Sigmoid colon (tissue), 7 donors: Measurements from ENCODE around the gene KLHL4. TPM values are rescaled to one million over a fixed set of nuclear protein-coding genes. Genes with fewer than 3 reads are reported as not detected.
"Not testable (repeated sequence)": the region's sequence is repeated elsewhere in the genome, so short reads cannot be mapped to it uniquely, and the experiment has no call there.

Source experiments
- DNase-seq: peaks from one replicate; pipeline ENCODE4 v3.0.0-alpha.2; 2019
- H3K27ac ChIP-seq, 4 donors: fragments of 200-600 bp; sonication (generic); one replicate each; pipeline ENCODE4 v1.5.1; 2016 to 2019; ENCODE audit warnings: mild to moderate bottlenecking in 1 of 4
- H3K27me3 ChIP-seq, 3 donors: fragments of 200-600 bp; sonication (generic); one replicate each; pipeline ENCODE4 v1.5.1; 2019; ENCODE audit warnings: mild to moderate bottlenecking in 1 of 3
- H3K36me3 ChIP-seq, 4 donors: fragments of 200-600 bp; sonication (generic); one replicate each; pipeline ENCODE4 v1.5.1; 2016 to 2019
- H3K4me1 ChIP-seq, 4 donors: fragments of 200-600 bp; sonication (generic); one replicate each; pipeline ENCODE4 v1.5.1; 2017 to 2019
- H3K4me3 ChIP-seq, 4 donors: fragments of 200-600 bp; sonication (generic); one replicate each; pipeline ENCODE4 v1.5.1; 2017 to 2019; ENCODE audit warnings: mild to moderate bottlenecking in 2 of 4, moderate library complexity in 1 of 4
- H3K9me3 ChIP-seq, 4 donors: fragments of 200-600 bp in 3 of 4; sonication (generic) in 3 of 4; one replicate each; pipeline versions ENCODE4 v1.5.1 to v1.6.1; 2013 to 2019
- EP300 ChIP-seq, 4 donors: sonication (generic); formaldehyde crosslinking; IDR thresholded peaks; one replicate each; pipeline ENCODE4 v1.6.1; 2017; ENCODE audit warnings: antibody characterized with exemption in 4 of 4
- POLR2A ChIP-seq, 2 donors: fragments of 450-650 bp; IDR thresholded peaks; one replicate each; pipeline ENCODE4 v1.6.1; 2016; ENCODE audit warnings: antibody characterized with exemption in 2 of 2, mild to moderate bottlenecking in 2 of 2, moderate library complexity in 2 of 2
- POLR2AphosphoS5 ChIP-seq, 4 donors: sonication (generic); formaldehyde crosslinking; IDR thresholded peaks; one replicate each; pipeline ENCODE4 v1.6.1; 2017; ENCODE audit warnings: antibody characterized with exemption in 4 of 4
- WGBS, 2 donors: extraction: QIAGEN DNeasy Blood & Tissue Kit; methylation state at CpG; one replicate each; pipeline ENCODE4 v1.1.7; 2013; 5-methylcytosine and 5-hydroxymethylcytosine counted together
- intact Hi-C: fragments of 100-400 bp; cut with DNase I; formaldehyde crosslinking; loops from one replicate; pipeline ENCODE4 v1.15.1; 2023
- polyA plus RNA-seq, 3 donors: library from polyadenylated mRNA; stranded (reverse); fragments of 200-250 nt; gene quantifications; one replicate each; pipeline ENCODE4 v1.2.3, GENCODE V29; 2013
- total RNA-seq, 4 donors: library from RNA; depleted of rRNA; stranded (reverse); fragments of >200 nt; gene quantifications; one replicate each; pipeline ENCODE4 v1.1.0, GENCODE V29; 2016
- TF ChIP-seq, protein P1 (sequence below), 4 experiments: fragments of 450-650 bp in 3 of 4; fragments of 200-600 bp in 1 of 4; IDR thresholded peaks; one replicate each; pipeline ENCODE4 v1.5.1; 2016 to 2019; ENCODE audit warnings: antibody characterized with exemption in 4 of 4, mild to moderate bottlenecking in 3 of 4, moderate library complexity in 2 of 4
- donor health status: healthy with polysubstance abuse.
- donor health status: Bipolar disorder and iron deficiency.
- donor health status: healthy.

KLHL4 gene, protein sequence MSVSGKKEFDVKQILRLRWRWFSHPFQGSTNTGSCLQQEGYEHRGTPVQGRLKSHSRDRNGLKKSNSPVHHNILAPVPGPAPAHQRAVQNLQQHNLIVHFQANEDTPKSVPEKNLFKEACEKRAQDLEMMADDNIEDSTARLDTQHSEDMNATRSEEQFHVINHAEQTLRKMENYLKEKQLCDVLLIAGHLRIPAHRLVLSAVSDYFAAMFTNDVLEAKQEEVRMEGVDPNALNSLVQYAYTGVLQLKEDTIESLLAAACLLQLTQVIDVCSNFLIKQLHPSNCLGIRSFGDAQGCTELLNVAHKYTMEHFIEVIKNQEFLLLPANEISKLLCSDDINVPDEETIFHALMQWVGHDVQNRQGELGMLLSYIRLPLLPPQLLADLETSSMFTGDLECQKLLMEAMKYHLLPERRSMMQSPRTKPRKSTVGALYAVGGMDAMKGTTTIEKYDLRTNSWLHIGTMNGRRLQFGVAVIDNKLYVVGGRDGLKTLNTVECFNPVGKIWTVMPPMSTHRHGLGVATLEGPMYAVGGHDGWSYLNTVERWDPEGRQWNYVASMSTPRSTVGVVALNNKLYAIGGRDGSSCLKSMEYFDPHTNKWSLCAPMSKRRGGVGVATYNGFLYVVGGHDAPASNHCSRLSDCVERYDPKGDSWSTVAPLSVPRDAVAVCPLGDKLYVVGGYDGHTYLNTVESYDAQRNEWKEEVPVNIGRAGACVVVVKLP
- total RNA-seq: 1 to 10 TPM in 2 of 4 donors, under 1 TPM in 2; 0.33 to 2.2 (median 1.5) TPM
- polyA plus RNA-seq: under 1 TPM in 2 of 3 donors, not detected in 1; 0.15 to 0.60 TPM

DNA sequence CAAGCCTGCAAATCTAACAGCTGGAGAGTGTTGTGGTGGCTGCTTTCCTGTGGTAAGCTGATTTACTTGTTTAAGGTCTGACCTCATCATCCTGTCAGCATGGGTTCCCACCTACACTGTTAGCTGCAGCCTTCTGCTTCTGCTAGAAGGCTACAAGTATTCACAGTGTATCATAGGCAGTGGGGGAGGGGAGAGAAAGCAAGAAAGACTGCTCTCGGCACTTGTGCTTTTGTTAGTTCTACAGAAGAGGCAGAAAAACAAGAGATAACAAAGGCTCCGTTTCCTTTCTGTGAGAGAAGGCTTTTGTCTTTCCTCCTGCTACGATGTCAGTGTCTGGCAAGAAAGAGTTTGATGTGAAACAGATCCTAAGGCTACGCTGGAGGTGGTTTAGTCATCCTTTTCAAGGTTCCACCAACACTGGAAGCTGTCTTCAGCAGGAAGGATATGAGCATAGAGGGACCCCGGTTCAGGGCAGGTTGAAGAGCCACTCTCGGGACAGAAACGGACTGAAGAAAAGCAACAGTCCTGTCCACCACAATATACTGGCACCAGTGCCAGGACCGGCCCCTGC, at the start of gene KLHL4:
Gene KLHL4 (plus strand): TSS at position 232 of the 571 bp plus-strand sequence. CDS start 92 bp downstream, at position 324.
- Histone ChIP-seq H3K27ac (peak within 1 kb of the TSS; percentile 59 to 75 (median 73)), H3K27me3 (no peaks in the 10 kb centered on the region), H3K9me3 (no peaks in the 10 kb centered on the region), H3K4me3 (peak within 1 kb of the TSS; percentile 15 to 43 (median 40)), H3K36me3 (no peaks in the 10 kb centered on the region), H3K4me1 (peaks cover 0 to 13% (median 0%) of the 10 kb centered on the region in 4 donors)
- WGBS, 2 donors: 4 to 19% methylated on average over 8 of the region's 8 CpGs
- TF ChIP-seq POLR2A (IDR thresholded peaks at IDR 0.05) (no peak), POLR2AphosphoS5 (IDR thresholded peaks at IDR 0.05) (peak in 3 of 4 donors; percentile 41 to 58 (median 56))
- TF ChIP-seq, protein P1, sequence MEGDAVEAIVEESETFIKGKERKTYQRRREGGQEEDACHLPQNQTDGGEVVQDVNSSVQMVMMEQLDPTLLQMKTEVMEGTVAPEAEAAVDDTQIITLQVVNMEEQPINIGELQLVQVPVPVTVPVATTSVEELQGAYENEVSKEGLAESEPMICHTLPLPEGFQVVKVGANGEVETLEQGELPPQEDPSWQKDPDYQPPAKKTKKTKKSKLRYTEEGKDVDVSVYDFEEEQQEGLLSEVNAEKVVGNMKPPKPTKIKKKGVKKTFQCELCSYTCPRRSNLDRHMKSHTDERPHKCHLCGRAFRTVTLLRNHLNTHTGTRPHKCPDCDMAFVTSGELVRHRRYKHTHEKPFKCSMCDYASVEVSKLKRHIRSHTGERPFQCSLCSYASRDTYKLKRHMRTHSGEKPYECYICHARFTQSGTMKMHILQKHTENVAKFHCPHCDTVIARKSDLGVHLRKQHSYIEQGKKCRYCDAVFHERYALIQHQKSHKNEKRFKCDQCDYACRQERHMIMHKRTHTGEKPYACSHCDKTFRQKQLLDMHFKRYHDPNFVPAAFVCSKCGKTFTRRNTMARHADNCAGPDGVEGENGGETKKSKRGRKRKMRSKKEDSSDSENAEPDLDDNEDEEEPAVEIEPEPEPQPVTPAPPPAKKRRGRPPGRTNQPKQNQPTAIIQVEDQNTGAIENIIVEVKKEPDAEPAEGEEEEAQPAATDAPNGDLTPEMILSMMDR (IDR thresholded peaks at IDR 0.05): no peak
- no peak for DNase-seq
- intact Hi-C loops: no loop called here

DNA sequence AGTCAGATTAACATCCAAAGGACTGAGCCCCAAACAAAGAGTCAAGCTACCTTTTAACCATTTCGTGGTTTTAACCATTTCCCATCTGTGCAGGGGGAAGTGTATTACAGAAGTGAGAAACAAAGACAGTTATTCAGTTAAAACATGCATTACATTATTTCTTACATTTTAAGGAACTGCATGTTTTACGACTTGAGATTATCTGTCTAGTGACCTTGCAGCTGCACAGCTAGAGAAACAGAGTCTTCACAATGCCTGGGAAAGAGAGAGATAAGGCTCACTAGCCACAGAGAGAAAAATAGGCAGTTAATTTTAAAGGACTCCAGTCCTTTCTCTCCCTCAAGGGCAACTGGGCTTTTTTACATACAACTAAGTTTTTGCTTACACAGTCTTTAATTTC, 48.7 kb upstream of the KLHL4 start:
- H3K27ac ChIP-seq: no peak overlapping the region
- TF ChIP-seq EP300 (IDR thresholded peaks at IDR 0.05): no peak
- no peak for TF ChIP-seq POLR2A (IDR thresholded peaks at IDR 0.05)
- no peak for TF ChIP-seq POLR2AphosphoS5 (IDR thresholded peaks at IDR 0.05)
- TF ChIP-seq, protein P1 (IDR thresholded peaks at IDR 0.05): no peak
- no peaks in the 10 kb centered on the region for H3K4me1 ChIP-seq
- DNase-seq: no peak
- no peak overlapping the region for H3K4me3 ChIP-seq
- intact Hi-C loops: no loop called here
- no peaks in the 10 kb centered on the region for H3K36me3 ChIP-seq
- H3K9me3 ChIP-seq: no peaks in the 10 kb centered on the region
- 12 to 15% methylated on average over 2 of the region's 2 CpGs for WGBS, 2 donors
- H3K27me3 ChIP-seq: no peaks in the 10 kb centered on the region

DNA sequence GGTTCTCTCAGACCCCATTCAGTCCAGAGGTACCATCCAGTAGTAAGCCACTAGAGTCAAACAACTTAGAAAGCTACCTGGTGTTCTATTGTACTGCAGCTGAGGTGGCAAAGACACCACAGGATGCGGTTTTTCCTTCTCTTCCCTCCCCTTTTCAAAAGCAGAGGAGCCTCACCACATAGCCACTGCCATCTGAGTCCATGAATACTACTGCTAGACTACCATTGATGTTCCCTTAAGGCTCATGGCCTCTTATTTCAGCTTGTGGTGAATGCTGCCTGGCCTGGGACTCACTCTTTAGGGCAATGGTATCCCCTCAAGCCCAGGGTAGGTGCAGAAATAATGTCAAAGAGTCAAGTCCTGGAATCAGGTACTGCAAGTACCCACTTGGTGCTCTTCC, 41.8 kb upstream of the KLHL4 start:
- H3K27me3 ChIP-seq: no peaks in the 10 kb centered on the region
- no peak overlapping the region for H3K4me3 ChIP-seq
- no peak for DNase-seq
- H3K27ac ChIP-seq: no peak overlapping the region
- intact Hi-C loops: no loop called here
- WGBS, 2 donors: 33 to 52% methylated on average over 1 of the region's 1 CpG
- TF ChIP-seq, protein P1 (IDR thresholded peaks at IDR 0.05): no peak
- H3K36me3 ChIP-seq: no peaks in the 10 kb centered on the region
- no peaks in the 10 kb centered on the region for H3K9me3 ChIP-seq
- no peaks in the 10 kb centered on the region for H3K4me1 ChIP-seq

DNA sequence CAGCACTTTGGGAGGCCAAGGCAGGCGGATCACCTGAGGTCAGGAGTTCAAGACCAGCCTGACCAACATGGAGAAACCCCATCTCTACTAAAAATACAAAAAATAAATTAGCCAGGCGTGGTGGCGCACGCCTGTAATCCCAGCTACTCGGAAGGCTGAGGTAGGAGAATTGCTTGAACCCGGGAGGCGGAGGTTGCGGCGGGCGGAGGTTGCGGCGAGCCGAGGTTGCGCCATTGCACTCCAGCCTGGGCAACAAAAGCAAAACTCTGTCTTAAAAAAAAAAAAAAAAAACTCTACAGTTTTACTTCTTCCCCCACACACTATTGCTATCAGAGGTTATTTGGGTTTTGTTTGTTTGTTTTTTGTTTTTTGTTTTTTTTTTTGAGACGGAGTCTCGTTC, 38.9 kb upstream of the KLHL4 start:
- intact Hi-C loops, H3K36me3 ChIP-seq, DNase-seq, H3K27ac ChIP-seq, H3K4me1 ChIP-seq, H3K27me3 ChIP-seq, H3K4me3 ChIP-seq, H3K9me3 ChIP-seq: not testable (repeated sequence)
- WGBS, 2 donors: 96 to 97% methylated on average over 16 of the region's 16 CpGs

DNA sequence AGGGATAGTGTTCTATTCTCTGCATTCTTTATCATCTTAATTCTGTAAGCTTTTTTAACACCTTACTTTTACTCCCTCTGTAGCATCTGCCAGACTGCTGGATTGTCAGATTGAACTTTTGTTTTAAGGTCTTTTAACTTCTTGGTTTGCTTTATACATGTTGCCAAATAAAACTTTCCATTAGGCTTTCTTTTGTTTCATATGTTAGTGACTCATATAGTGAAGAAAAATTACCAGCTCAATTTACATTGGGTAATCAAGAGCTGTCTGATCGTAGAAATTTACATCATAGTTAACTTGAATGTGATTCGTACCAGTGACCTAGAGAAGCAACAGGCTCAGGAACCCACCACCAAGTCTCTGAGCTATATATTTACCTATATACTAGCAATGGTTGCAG, 28.5 kb upstream of the KLHL4 start:
- TF ChIP-seq EP300 (IDR thresholded peaks at IDR 0.05) (no peak), POLR2AphosphoS5 (IDR thresholded peaks at IDR 0.05) (no peak), POLR2A (IDR thresholded peaks at IDR 0.05) (no peak)
- TF ChIP-seq, protein P1 (IDR thresholded peaks at IDR 0.05): no peak
- 83 to 89% methylated on average over 2 of the region's 2 CpGs for WGBS, 2 donors

More for the DNA sequence above, 28.5 kb upstream of the KLHL4 start:
- no peak for DNase-seq
- intact Hi-C loops: no loop called here
- Histone ChIP-seq H3K36me3 (no peaks in the 10 kb centered on the region), H3K4me1 (no peaks in the 10 kb centered on the region), H3K9me3 (no peaks in the 10 kb centered on the region), H3K27me3 (no peaks in the 10 kb centered on the region), H3K27ac (no peak overlapping the region), H3K4me3 (no peak overlapping the region)
